GM18907 (cell line): ENCODE results near the gene PLEK.
A peak's percentile ranks its signal among the peaks of the same experiment; 100 is the strongest.
"Not testable (repeated sequence)": the region's sequence is repeated elsewhere in the genome, so short reads cannot be mapped to it uniquely, and the experiment has no call there.

Experiments
- ATAC-seq: cut with Tn5 transposase; IDR thresholded peaks from one replicate; pipeline ENCODE4 v1.9.1; 2021; ENCODE audit warnings: mild to moderate bottlenecking, moderate library complexity; ENCODE audit not compliant: unreplicated experiment

PLEK gene

GRCh38 chr2:68438455-68439303, 73.6 kb downstream of the PLEK start:
- ATAC-seq, result no peak

- peak; percentile 98 for ATAC-seq
Measured at GRCh38 chr2:68441179-68441993, 76.3 kb downstream of the PLEK start.

GRCh38 chr2:68441994-68442322, 76.9 kb downstream of the PLEK start:
- no peak for ATAC-seq

- not testable (repeated sequence) for ATAC-seq
Measured at GRCh38 chr2:68446425-68446824, 81.3 kb downstream of the PLEK start.
